ENCODE data around the gene TCF12. TPM values are rescaled to one million over a fixed set of nuclear protein-coding genes. Genes with fewer than 3 reads are reported as not detected.
"Not testable (repeated sequence)": the region's sequence is repeated elsewhere in the genome, so short reads cannot be mapped to it uniquely, and the experiment has no call there.

TCF12 gene
- total RNA-seq, 6 experiments from 2014 or later: 106 to 200 (median 149) TPM

DNA sequence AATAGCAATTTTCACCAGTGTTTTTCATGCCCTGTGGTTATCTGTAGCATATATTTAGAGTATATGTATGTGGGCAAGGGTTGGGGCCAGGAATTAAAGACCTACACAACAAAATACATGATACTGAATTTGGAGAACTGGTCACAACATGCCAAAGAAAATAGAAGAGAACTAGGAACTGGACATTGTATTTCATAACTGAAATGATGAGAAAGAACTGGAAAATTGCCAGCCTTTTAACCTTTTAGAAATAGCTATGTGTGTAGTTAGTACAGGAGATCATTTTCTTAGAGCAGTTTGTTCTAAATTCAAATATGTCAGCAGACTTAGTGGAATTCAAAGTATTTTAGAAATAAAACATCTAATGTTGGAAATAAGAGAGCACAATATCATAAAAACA lies 230.8 kb downstream of the TCF12 start:
- Mint-ChIP-seq H3K36me3 (ENCODE audit: low read depth) (peaks cover 23% of the 10 kb centered on the region), H3K27ac (no peak overlapping the region; the same call in 1 of the 2 replicates), H3K4me3 (no peak overlapping the region), H3K4me1 (ENCODE audit: low read depth) (peaks cover 58% of the 10 kb centered on the region), H3K9me3 (peaks cover 21% of the 10 kb centered on the region), H3K27me3 (ENCODE audit: insufficient read depth) (peaks cover 3% of the 10 kb centered on the region; the same call in 1 of the 2 replicates)
- TF ChIP-seq, protein P1, sequence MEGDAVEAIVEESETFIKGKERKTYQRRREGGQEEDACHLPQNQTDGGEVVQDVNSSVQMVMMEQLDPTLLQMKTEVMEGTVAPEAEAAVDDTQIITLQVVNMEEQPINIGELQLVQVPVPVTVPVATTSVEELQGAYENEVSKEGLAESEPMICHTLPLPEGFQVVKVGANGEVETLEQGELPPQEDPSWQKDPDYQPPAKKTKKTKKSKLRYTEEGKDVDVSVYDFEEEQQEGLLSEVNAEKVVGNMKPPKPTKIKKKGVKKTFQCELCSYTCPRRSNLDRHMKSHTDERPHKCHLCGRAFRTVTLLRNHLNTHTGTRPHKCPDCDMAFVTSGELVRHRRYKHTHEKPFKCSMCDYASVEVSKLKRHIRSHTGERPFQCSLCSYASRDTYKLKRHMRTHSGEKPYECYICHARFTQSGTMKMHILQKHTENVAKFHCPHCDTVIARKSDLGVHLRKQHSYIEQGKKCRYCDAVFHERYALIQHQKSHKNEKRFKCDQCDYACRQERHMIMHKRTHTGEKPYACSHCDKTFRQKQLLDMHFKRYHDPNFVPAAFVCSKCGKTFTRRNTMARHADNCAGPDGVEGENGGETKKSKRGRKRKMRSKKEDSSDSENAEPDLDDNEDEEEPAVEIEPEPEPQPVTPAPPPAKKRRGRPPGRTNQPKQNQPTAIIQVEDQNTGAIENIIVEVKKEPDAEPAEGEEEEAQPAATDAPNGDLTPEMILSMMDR (IDR thresholded peaks at IDR 0.05): no peak
- DNase-seq: peak; percentile 12

DNA sequence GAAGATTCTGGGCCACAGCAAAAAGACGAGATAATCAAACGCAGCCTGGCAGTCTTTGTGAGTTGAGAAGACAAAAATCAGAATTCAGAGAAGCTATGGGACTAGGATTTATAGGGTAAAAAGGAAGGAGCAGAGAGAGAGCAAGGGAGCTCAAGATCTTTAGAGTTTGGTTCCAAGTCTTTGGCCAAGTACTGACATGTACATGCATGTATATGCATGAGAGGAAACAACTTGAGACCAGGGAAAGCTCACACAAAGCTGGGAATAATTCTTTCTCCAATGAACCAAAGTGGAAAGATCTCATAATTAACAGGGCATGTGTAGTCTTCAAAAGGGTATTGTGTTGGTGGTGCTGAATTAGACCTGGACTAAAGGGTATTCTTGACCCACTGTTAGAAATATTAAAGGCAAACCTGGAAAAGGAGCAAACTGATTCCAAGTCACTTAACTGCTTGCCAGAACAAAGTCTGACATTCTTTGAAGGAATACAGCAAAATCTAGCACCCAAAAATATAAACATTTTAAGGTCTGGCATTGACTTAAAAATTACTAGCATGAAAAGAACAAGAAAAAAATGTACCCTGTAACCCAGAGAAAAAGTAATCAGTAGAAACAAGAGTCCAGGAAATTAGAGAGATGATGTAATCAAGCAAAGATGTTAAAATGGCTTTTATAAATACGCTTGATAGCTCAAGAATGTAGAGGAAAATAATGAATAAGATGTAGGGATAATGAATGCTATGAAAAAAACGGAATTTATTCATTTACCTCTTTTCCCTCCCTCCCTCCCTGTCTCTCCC lies 231.8 kb downstream of the TCF12 start:
- H3K27ac Mint-ChIP-seq: peak overlapping the region; percentile 70
- TF ChIP-seq, protein P1 (IDR thresholded peaks at IDR 0.05): no peak
- peak; percentile 19 for DNase-seq
- peaks cover 21% of the 10 kb centered on the region for H3K9me3 Mint-ChIP-seq
- peaks cover 25% of the 10 kb centered on the region for H3K36me3 Mint-ChIP-seq (ENCODE audit: low read depth)
- peaks cover 3% of the 10 kb centered on the region; the same call in 1 of the 2 replicates for H3K27me3 Mint-ChIP-seq (ENCODE audit: insufficient read depth)
- H3K4me1 Mint-ChIP-seq (ENCODE audit: low read depth): peaks cover 53% of the 10 kb centered on the region
- H3K4me3 Mint-ChIP-seq: peak overlapping the region; percentile 42

DNA sequence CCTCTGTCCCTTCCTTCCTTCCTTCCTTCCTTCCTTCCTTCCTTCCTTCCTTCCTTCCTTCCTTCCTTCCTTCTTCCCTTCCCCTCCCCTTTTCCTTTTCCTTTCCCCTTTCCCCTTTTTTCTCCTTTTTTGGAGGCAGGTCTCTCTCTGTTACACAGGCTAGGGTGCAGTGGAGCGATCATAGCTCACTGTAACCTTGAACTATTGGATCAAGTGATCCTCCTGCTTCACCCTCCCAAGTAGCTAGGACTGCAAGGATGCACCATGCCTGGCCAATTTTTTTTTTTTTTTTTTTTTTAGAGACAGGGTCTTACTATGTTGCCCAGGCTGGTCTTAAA lies 232.4 kb downstream of the TCF12 start:
- peaks cover 25% of the 10 kb centered on the region for H3K36me3 Mint-ChIP-seq (ENCODE audit: low read depth)
- H3K4me3 Mint-ChIP-seq; H3K27me3 Mint-ChIP-seq (ENCODE audit: insufficient read depth); DNase-seq: not testable (repeated sequence)
- H3K27ac Mint-ChIP-seq: 0 out of 2 replicates have a peak overlapping the region, but pooled peaks have one; percentile 70
- peaks cover 21% of the 10 kb centered on the region for H3K9me3 Mint-ChIP-seq
- peaks cover 53% of the 10 kb centered on the region for H3K4me1 Mint-ChIP-seq (ENCODE audit: low read depth)

DNA sequence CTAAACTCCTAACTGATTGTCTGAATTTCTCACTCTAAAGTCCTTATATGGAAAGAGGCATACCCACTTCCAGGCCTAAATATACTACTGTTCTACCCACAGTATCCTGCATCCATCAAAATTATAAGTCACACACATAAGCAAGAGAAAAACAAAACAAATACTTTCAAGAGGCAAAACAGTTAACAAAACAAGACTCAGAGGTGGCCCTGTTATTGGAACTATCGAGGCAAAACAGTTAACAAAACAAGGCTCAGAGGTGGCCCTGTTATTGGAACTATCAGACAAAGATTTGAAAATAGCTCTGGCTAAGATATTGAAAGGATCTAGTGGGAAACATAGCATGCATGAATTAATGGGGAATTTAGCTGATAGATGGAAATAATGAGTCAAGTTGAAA lies 233.7 kb downstream of the TCF12 start:
- Mint-ChIP-seq H3K4me1 (ENCODE audit: low read depth) (peaks cover 56% of the 10 kb centered on the region), H3K4me3 (no peak overlapping the region), H3K9me3 (peaks cover 21% of the 10 kb centered on the region), H3K36me3 (ENCODE audit: low read depth) (peaks cover 29% of the 10 kb centered on the region), H3K27ac (no peak overlapping the region), H3K27me3 (ENCODE audit: insufficient read depth) (peaks cover 3% of the 10 kb centered on the region)
- TF ChIP-seq, protein P1 (IDR thresholded peaks at IDR 0.05): no peak
- no peak for DNase-seq

DNA sequence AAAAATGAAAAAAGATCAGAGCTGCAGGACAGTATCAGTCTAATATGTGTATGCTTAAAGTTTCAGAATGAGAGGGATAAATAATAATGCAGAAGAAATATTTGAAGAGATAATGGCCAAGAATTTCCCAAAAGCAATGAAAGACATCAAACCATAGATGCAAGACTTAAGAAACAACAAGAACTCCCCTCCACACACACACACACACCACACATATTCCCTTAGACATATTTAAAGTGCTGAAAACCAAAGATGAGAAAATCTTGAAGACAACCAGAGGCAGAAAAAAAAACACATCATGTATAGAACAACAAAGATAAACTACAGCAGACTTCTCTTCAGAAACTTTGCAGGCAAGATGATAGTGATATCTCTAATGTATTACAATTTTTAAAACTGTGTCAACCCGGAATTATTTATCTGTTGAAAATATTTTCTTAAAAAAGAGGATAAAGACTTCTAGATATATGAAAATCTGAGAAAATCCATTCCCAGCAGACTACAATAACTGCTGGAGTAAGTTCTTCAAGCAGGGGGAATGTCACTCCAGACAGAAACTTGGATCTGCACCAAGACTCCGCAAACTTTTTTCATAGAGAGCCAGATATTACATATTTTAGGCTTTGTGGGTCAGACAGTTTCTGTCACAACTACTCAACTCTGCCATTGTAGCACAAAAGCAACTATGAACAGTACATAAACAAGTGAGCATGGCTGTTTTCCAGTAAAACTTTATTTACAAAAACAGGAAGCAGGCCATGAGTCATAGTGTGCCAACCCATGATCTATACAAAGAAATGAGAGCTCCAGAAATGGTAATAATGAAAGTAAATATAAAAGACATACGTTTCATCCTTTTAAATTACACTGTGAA lies 234.5 kb downstream of the TCF12 start:
- Mint-ChIP-seq H3K27me3 (ENCODE audit: insufficient read depth) (peaks cover 3% of the 10 kb centered on the region), H3K4me3 (no peak overlapping the region; the same call in 1 of the 2 replicates), H3K9me3 (peaks cover 21% of the 10 kb centered on the region), H3K27ac (no peak overlapping the region), H3K4me1 (ENCODE audit: low read depth) (peaks cover 61% of the 10 kb centered on the region), H3K36me3 (ENCODE audit: low read depth) (peaks cover 31% of the 10 kb centered on the region)
- DNase-seq: no peak
- TF ChIP-seq, protein P1 (IDR thresholded peaks at IDR 0.05): no peak

Measured in HFFc6 (cell line).